ENCODE measurements around the gene CCDC195. TPM values are rescaled to one million over a fixed set of nuclear protein-coding genes. Genes with fewer than 3 reads are reported as not detected.
A peak's percentile ranks its signal among the peaks of the same experiment; 100 is the strongest.

CCDC195 gene
- total and polyA plus RNA-seq, 2 of the 4 experiments (the other 2 are of a cell fraction): not detected

GRCh38 chr2:224691563-224691962 is 24.6 kb downstream of the CCDC195 start:
- Histone ChIP-seq H2BK120ac (ENCODE audit: low read depth, low read length) (no peak overlapping the region), H3K4ac (ENCODE audit: low read depth, low read length) (no peak overlapping the region), H4K20me1 (ENCODE audit: insufficient read depth, low read length) (no peaks in the 10 kb centered on the region), H3K9ac (ENCODE audit: low read depth, low read length) (no peak overlapping the region), H4K91ac (ENCODE audit: insufficient read depth, low read depth, low read length) (no peak overlapping the region), H3K56ac (ENCODE audit: extremely low read depth, insufficient read depth, low read length) (no peak overlapping the region), H3K36me3 (ENCODE audit: control insufficient read depth, insufficient read depth, low read length) (no peaks in the 10 kb centered on the region), H2AFZ (replicated peaks; ENCODE audit: low read length, poor library complexity) (no peak overlapping the region), H3K4me1 (ENCODE audit: control insufficient read depth, insufficient read depth, low read length) (no peaks in the 10 kb centered on the region), H4K5ac (ENCODE audit: low read depth, low read length) (no peak overlapping the region), H2BK20ac (ENCODE audit: low read depth, low read length) (no peak overlapping the region), H3K23ac (ENCODE audit: low read depth, low read length) (no peak overlapping the region), H4K8ac (ENCODE audit: low read depth in 2 of 2, low read length in 2 of 2) (no peak overlapping the region), H2AK5ac (ENCODE audit: low read depth, low read length) (no peak overlapping the region), H3K4me2 (ENCODE audit: low read depth, low read length) (no peak overlapping the region), H3K9me1 (ENCODE audit: insufficient read depth, low read length) (no peaks in the 10 kb centered on the region), H3K79me1 (ENCODE audit: low read depth in 1 of 2, low read length in 2 of 2) (no peaks in the 10 kb centered on the region), H2BK15ac (ENCODE audit: low read depth, low read length) (no peak overlapping the region), H3K4me3 (ENCODE audit: insufficient read depth, low read depth, low read length) (no peak overlapping the region), H3K27ac (ENCODE audit: insufficient read depth, low read length) (no peak overlapping the region), H3K9me3 (ENCODE audit: control insufficient read depth, insufficient read depth, low read length) (no peaks in the 10 kb centered on the region), H2AK9ac (replicated peaks; ENCODE audit: low read depth, low read length, poor library complexity) (no peak overlapping the region), H3K27me3 (ENCODE audit: control insufficient read depth, insufficient read depth, low read length) (peaks cover 8% of the 10 kb centered on the region; the same call in 1 of the 2 replicates), H3K18ac (ENCODE audit: low read depth, low read length) (no peak overlapping the region), H2BK5ac (ENCODE audit: low read depth, low read length, poor library complexity, severe bottlenecking) (no peak overlapping the region), H3K14ac (replicated peaks; ENCODE audit: low read depth, low read length) (no peak overlapping the region)
- DNase-seq: peak; percentile 11
- peak; percentile 21; the same call in 1 of the 2 replicates for ATAC-seq (ENCODE audit: low read depth)
- ChIA-PET POLR2A (ENCODE audit: unreplicated experiment) (no interaction called here), CTCF (no interaction called here)
- dilution Hi-C loops (cut with HindIII; ENCODE audit: low sequenced_read_pairs, unreplicated experiment): no loop called here
- TF ChIP-seq, protein P1, sequence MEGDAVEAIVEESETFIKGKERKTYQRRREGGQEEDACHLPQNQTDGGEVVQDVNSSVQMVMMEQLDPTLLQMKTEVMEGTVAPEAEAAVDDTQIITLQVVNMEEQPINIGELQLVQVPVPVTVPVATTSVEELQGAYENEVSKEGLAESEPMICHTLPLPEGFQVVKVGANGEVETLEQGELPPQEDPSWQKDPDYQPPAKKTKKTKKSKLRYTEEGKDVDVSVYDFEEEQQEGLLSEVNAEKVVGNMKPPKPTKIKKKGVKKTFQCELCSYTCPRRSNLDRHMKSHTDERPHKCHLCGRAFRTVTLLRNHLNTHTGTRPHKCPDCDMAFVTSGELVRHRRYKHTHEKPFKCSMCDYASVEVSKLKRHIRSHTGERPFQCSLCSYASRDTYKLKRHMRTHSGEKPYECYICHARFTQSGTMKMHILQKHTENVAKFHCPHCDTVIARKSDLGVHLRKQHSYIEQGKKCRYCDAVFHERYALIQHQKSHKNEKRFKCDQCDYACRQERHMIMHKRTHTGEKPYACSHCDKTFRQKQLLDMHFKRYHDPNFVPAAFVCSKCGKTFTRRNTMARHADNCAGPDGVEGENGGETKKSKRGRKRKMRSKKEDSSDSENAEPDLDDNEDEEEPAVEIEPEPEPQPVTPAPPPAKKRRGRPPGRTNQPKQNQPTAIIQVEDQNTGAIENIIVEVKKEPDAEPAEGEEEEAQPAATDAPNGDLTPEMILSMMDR (conservative IDR thresholded peaks at IDR 0.05; ENCODE audit: low read depth, low read length): no peak
- no peak for TF ChIP-seq POLR2A (IDR thresholded peaks at IDR 0.05; ENCODE audit: low read depth, low read length)
- intact Hi-C loops (cut with micrococcal nuclease): no loop called here
- BruUV-seq (replicated peaks): no TSS peak
- in situ Hi-C loops (cut with MboI; ENCODE audit: low sequenced_read_pairs): no loop called here
- no CpG with 5 or more reads among the region's 2 CpGs for WGBS, 2 experiments (ENCODE audit: extremely low coverage in 2 of 2, insufficient read length in 1 of 2)

Measured in IMR-90 (cell line).